A549 (cell line): ENCODE results near the gene DPP10.

Source experiments
- CTCF ChIP-seq: fragments of >200 bp; sonication (Bioruptor Twin); formaldehyde crosslinking; IDR thresholded peaks from 3 replicates; pipeline ENCODE4 v1.5.1; 2016
- MAFK ChIP-seq: fragments of 450-650 bp; IDR thresholded peaks from 2 replicates; pipeline ENCODE4 v1.6.1; 2014; ENCODE audit not compliant: partially characterized antibody
- TP53 ChIP-seq: fragments of 250-450 bp; sonication (Bioruptor Pico); IDR thresholded peaks from 2 replicates; pipeline ENCODE4 v1.5.0; 2021; ENCODE audit warnings: mild to moderate bottlenecking, moderate library complexity
- USF2 ChIP-seq: fragments of 450-650 bp; IDR thresholded peaks from 2 replicates; pipeline ENCODE4 v1.6.1; 2014; ENCODE audit warnings: antibody characterized with exemption

GRCh38 chr2:115036818-115037217, 594.4 kb downstream of the DPP10 start:
- TF ChIP-seq TP53 (CRISPR knock-in tag) (no peak), MAFK (no peak), CTCF (no peak), USF2 (no peak)
